K562 (cell line): ENCODE data around the gene COX7A1. TPM values are rescaled to one million over a fixed set of nuclear protein-coding genes. Genes with fewer than 3 reads are reported as not detected.

Source experiments
- CTBP1 ChIP-seq: fragments of 450-650 bp; IDR thresholded peaks from 2 replicates; pipeline ENCODE4 v1.6.1; 2016; ENCODE audit warnings: borderline replicate concordance
- GABPB1 ChIP-seq: sonication (generic); formaldehyde crosslinking; IDR thresholded peaks from 2 replicates; pipeline ENCODE4 v1.8.0; 2022; ENCODE audit warnings: mild to moderate bottlenecking, missing genetic modification reagents
- HDAC1 ChIP-seq, 2 experiments: fragments of 450-650 bp; IDR thresholded peaks; 2 replicates each; pipeline ENCODE4 v1.6.1; 2016 to 2017; ENCODE audit warnings: inconsistent platforms in 1 of 2, mild to moderate bottlenecking in 1 of 2, moderate library complexity in 1 of 2
- ID3 ChIP-seq, 2 experiments: fragments of 250-450 bp in 1 of 2; fragments of 450-650 bp in 1 of 2; sonication (Bioruptor Pico) in 1 of 2; IDR thresholded peaks; 2 replicates each; pipeline versions ENCODE4 v1.6.1 to v1.8.0; 2016 to 2021; ENCODE audit warnings: mild to moderate bottlenecking in 2 of 2, moderate library complexity in 2 of 2, missing compliant biosample characterization in 1 of 2, missing genetic modification characterization in 1 of 2
- NR4A1 ChIP-seq, 2 experiments: fragments of 250-450 bp in 1 of 2; fragments of 450-650 bp in 1 of 2; sonication (Bioruptor Pico) in 1 of 2; IDR thresholded peaks; 2 replicates each; pipeline versions ENCODE4 v1.4.0 to v1.6.1; 2016 to 2020; ENCODE audit warnings: mild to moderate bottlenecking in 2 of 2, missing compliant biosample characterization in 1 of 2, missing genetic modification characterization in 1 of 2, moderate library complexity in 1 of 2
- RB1 ChIP-seq: fragments of 450-650 bp; IDR thresholded peaks from 2 replicates; pipeline ENCODE4 v1.6.1; 2017; ENCODE audit warnings: low read depth, mild to moderate bottlenecking
- RBFOX2 ChIP-seq: fragments of 200-400 bp; formaldehyde crosslinking; IDR thresholded peaks from 2 replicates; pipeline ENCODE4 v1.6.1; 2017; ENCODE audit warnings: low read depth, mild to moderate bottlenecking, low read length, moderate library complexity
- RCOR1 ChIP-seq, 2 experiments: IDR thresholded peaks; 2 replicates each; pipeline ENCODE4 v1.6.1; 2012; ENCODE audit warnings: low read depth in 2 of 2, low read length in 2 of 2, borderline replicate concordance in 1 of 2, improper control_type of control experiment in 1 of 2
- SNAPC5 ChIP-seq: fragments of 250-450 bp; sonication (Bioruptor Pico); IDR thresholded peaks from 2 replicates; pipeline ENCODE4 v1.8.0; 2021; ENCODE audit warnings: moderate library complexity, mild to moderate bottlenecking, inconsistent platforms
- TBP ChIP-seq: optimal IDR thresholded peaks from 2 replicates; pipeline ENCODE3; 2011; ENCODE audit warnings: low read depth, low read length, improper control_type of control experiment
- ZBTB7A ChIP-seq: IDR thresholded peaks from 2 replicates; pipeline ENCODE4 v1.6.1; 2011; ENCODE audit warnings: low read depth, mild to moderate bottlenecking, low read length, moderate library complexity, borderline replicate concordance; ENCODE audit not compliant: control insufficient read depth
- polyA plus RNA-seq, 8 experiments: library from polyadenylated mRNA; depleted of rRNA in 4 of 8; stranded (reverse) in 5 of 8; unstranded in 3 of 8; fragments of >200 nt; fragmentation: Nextera tagmentation in 2 of 8; fragmentation: Illumina TruSeq in 1 of 8; extraction: Ambion mirVana in 2 of 8; extraction: Trizol in 1 of 8; gene quantifications; 2 replicates each; pipeline versions ENCODE4 v1.2.1 to v1.2.3, GENCODE V29; 2011 to 2014; ENCODE audit warnings: inconsistent platforms in 1 of 8, missing spikeins in 1 of 8
- total RNA-seq, 7 experiments: library from RNA; depleted of rRNA in 6 of 7; stranded (reverse); fragments of >200 nt in 6 of 7; fragmentation: Illumina TruSeq in 2 of 7; extraction: Trizol in 2 of 7; gene quantifications; 2 replicates each; pipeline versions ENCODE4 v1.2.1 to v1.2.3, GENCODE V29; 2011 to 2021; ENCODE audit warnings: low replicate concordance in 1 of 7
- TF ChIP-seq, protein P1 (sequence below): fragments of 450-650 bp; IDR thresholded peaks from 2 replicates; pipeline ENCODE4 v1.6.1; 2016; ENCODE audit warnings: missing biosample characterization, missing genetic modification characterization

The COX7A1 gene
- total and polyA plus RNA-seq, 9 of the 15 experiments (the other 6 are each of a cell fraction or from before 2014, with no cell fraction given) = 0.08 TPM; not detected in 8

GRCh38 chr19:36115453-36116343 is 36.5 kb downstream of the COX7A1 start, which contains the start of gene TBCB (continued):
- TF ChIP-seq ID3 (CRISPR knock-in tag; IDR thresholded peaks at IDR 0.05) (no peak), ID3 (tag; IDR thresholded peaks at IDR 0.05) (no peak), TBP (peak; percentile 35), ZBTB7A (peak; percentile 30; the same call in 1 of the 2 replicates), RBFOX2 (peak; percentile 76), NR4A1 (CRISPR knock-in tag; IDR thresholded peaks at IDR 0.05) (no peak), NR4A1 (tag; IDR thresholded peaks at IDR 0.05) (no peak), RCOR1 (IDR thresholded peaks at IDR 0.05; ENCODE audit: borderline replicate concordance in 1 of 2, low read depth in 2 of 2, low read length in 2 of 2) (peak in 1 of 2 experiments; percentile 0; a peak in 2 of 4 replicates), GABPB1 (CRISPR knock-in tag) (no peak), CTBP1 (peak; percentile 68), HDAC1 (IDR thresholded peaks at IDR 0.05) (peak in 1 of 2 experiments; percentile 61; a peak in 1 of 4 replicates), RB1 (0 out of 2 replicates have a peak, but pooled peaks have one; percentile 60), SNAPC5 (no peak)
- TF ChIP-seq, protein P1, sequence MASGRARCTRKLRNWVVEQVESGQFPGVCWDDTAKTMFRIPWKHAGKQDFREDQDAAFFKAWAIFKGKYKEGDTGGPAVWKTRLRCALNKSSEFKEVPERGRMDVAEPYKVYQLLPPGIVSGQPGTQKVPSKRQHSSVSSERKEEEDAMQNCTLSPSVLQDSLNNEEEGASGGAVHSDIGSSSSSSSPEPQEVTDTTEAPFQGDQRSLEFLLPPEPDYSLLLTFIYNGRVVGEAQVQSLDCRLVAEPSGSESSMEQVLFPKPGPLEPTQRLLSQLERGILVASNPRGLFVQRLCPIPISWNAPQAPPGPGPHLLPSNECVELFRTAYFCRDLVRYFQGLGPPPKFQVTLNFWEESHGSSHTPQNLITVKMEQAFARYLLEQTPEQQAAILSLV (tag) = no peak
- TF ChIP-seq, all 486 proteins: peak for 35
